Measurements from ENCODE around the gene CTNNA2. TPM values are rescaled to one million over a fixed set of nuclear protein-coding genes. Genes with fewer than 3 reads are reported as not detected.
A peak's percentile ranks its signal among the peaks of the same experiment; 100 is the strongest.

The CTNNA2 gene
- total and polyA plus RNA-seq, 2 of the 8 experiments (the other 6 are each of a cell fraction or from before 2014, with no cell fraction given) = 3.9 to 9.0 TPM

DNA sequence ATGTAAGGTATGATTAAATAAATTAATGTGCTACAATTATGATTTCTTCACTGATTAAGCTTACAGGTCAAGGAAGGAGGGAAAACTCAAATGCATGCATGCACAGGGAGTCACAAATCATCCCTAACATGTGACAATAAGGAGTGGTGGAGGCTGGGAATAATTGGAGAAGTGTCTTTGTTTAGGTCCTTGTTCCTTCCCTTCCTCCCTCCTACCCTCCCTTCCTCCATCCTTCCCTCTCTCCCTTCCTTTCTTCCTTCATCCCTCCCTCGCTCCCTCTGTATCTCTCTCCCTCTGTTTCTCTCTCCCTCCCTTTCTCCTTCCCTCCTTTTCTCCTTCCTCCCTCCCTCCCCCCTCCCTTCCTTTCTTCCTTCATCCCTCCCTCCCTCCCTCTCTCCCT, 337.1 kb downstream of the CTNNA2 start:
- DNase-seq (ENCODE audit: low read depth in 1 of 2, low spot score in 2 of 2) = no peak
- Histone ChIP-seq H2BK20ac (ENCODE audit: low read length) (no peak overlapping the region), H4K20me1 (replicated peaks in 1 of 2; ENCODE audit: control insufficient read depth in 1 of 2, insufficient read depth in 2 of 2, low read length in 2 of 2) (no peaks in the 10 kb centered on the region), H3K23ac (ENCODE audit: insufficient read length) (no peak overlapping the region), H3K4me3 (ENCODE audit: extremely low read depth in 1 of 4, insufficient read depth in 2 of 4, low read depth in 3 of 4, low read length in 4 of 4) (no peak overlapping the region), H2BK120ac (replicated peaks; ENCODE audit: low read depth, low read length) (no peak overlapping the region), H3K9ac (replicated peaks in 1 of 4; ENCODE audit: extremely low read depth in 1 of 4, low read depth in 3 of 4, low read length in 3 of 4) (no peak overlapping the region), H3K27ac (ENCODE audit: low read depth, low read length) (no peak overlapping the region), H3K79me2 (ENCODE audit: control insufficient read depth in 1 of 2, insufficient read depth in 2 of 2, low read length in 2 of 2) (no peaks in the 10 kb centered on the region), H2BK5ac (ENCODE audit: low read depth, low read length) (no peak overlapping the region), H3K27me3 (replicated peaks in 1 of 4; ENCODE audit: control insufficient read depth in 3 of 4, extremely low read depth in 1 of 4, insufficient read depth in 3 of 4, low read length in 3 of 4) (no peaks in the 10 kb centered on the region), H3K18ac (ENCODE audit: extremely low read depth, low read length) (peak overlapping the region; percentile 62; the same call in 1 of the 2 replicates), H3K14ac (ENCODE audit: insufficient read length) (no peak overlapping the region), H3K36me3 (ENCODE audit: control insufficient read depth in 2 of 4, insufficient read depth in 4 of 4, low read length in 3 of 4) (no peaks in the 10 kb centered on the region), H4K5ac (ENCODE audit: insufficient read length, low read depth, low read length) (no peak overlapping the region), H2AFZ (ENCODE audit: low read length) (no peak overlapping the region), H3K4me2 (ENCODE audit: insufficient read depth in 1 of 2, low read depth in 2 of 2, low read length in 2 of 2) (0 out of 4 replicates have a peak overlapping the region, but pooled peaks of 1 of the 2 experiments have one; percentile 1), H3K4me1 (replicated peaks in 1 of 4; ENCODE audit: control insufficient read depth in 3 of 4, insufficient read depth in 4 of 4, low read length in 3 of 4) (peaks cover 0 to 11% (median 3%) of the 10 kb centered on the region in 4 experiments; a peak in 3 of 7 replicates), H2AK5ac (ENCODE audit: low read depth, low read length) (no peak overlapping the region), H3K56ac (replicated peaks; ENCODE audit: insufficient read length, low read depth, low read length) (no peak overlapping the region), H2BK15ac (ENCODE audit: low read length) (no peak overlapping the region), H3K4ac (replicated peaks; ENCODE audit: insufficient read length, low read depth, low read length) (no peak overlapping the region), H3K23me2 (ENCODE audit: low read depth, low read length) (no peaks in the 10 kb centered on the region), H3K79me1 (ENCODE audit: low read depth, low read length) (no peaks in the 10 kb centered on the region), H2BK12ac (ENCODE audit: low read depth, low read length) (no peak overlapping the region), H4K8ac (ENCODE audit: extremely low read depth, insufficient read depth, low read length) (no peak overlapping the region), H3K9me3 (ENCODE audit: insufficient read depth in 2 of 2, low read depth in 1 of 2, low read length in 1 of 2) (no peaks in the 10 kb centered on the region), H4K91ac (replicated peaks; ENCODE audit: insufficient read length, low read length) (no peak overlapping the region)
- ChIA-PET POLR2A (ENCODE audit: partially characterized antibody) (no interaction called here), CTCF (ENCODE audit: partially characterized antibody) (no interaction called here)
- TF ChIP-seq MAFK (IDR thresholded peaks at IDR 0.05; ENCODE audit: low read depth, low read length) = no peak
- TF ChIP-seq EP300 (IDR thresholded peaks at IDR 0.05; ENCODE audit: borderline replicate concordance in 1 of 2, low read depth in 2 of 2, low read length in 2 of 2) = no peak
- TF ChIP-seq TAF1 (IDR thresholded peaks at IDR 0.05; ENCODE audit: low read depth, low read length) = no peak
- TF ChIP-seq CBX5 (IDR thresholded peaks at IDR 0.05; ENCODE audit: low read depth, low read length) = no peak
- no peak for TF ChIP-seq RAD21 (IDR thresholded peaks at IDR 0.05 in 1 of 2, conservative IDR thresholded peaks at IDR 0.05 in 1 of 2; ENCODE audit: low read depth in 2 of 2, low read length in 2 of 2)
- TF ChIP-seq SUZ12 (IDR thresholded peaks at IDR 0.05; ENCODE audit: low read length) = no peak
- no peak for TF ChIP-seq ZNF274 (IDR thresholded peaks at IDR 0.05; ENCODE audit: borderline replicate concordance, extremely low read depth, low read length)
- TF ChIP-seq YY1 (IDR thresholded peaks at IDR 0.05; ENCODE audit: low read depth, low read length) = no peak
- TF ChIP-seq GABPA (IDR thresholded peaks at IDR 0.05; ENCODE audit: borderline replicate concordance, insufficient read depth, low read length) = no peak
- no peak for TF ChIP-seq RFX5 (IDR thresholded peaks at IDR 0.05; ENCODE audit: borderline replicate concordance, low read depth, low read length)
- no peak for TF ChIP-seq FOSL1 (IDR thresholded peaks at IDR 0.05; ENCODE audit: insufficient read depth, low read depth, low read length)
- no peak for TF ChIP-seq CTBP2 (IDR thresholded peaks at IDR 0.05; ENCODE audit: borderline replicate concordance, insufficient read depth, insufficient read length, low read length)
- no CpG with 5 or more reads among the region's 1 CpG for WGBS, 2 experiments (ENCODE audit: extremely low coverage in 1 of 2, insufficient coverage in 1 of 2, insufficient read length in 1 of 2, insufficient replicate concordance in 2 of 2, low coverage in 1 of 2, low lambda C conversion rate in 2 of 2, missing lambda C conversion rate in 1 of 2)
- no peak for FAIRE-seq

Data from H1 (cell line).